ENCODE results near the gene IL13RA1.
"Not testable (repeated sequence)": the region's sequence is repeated elsewhere in the genome, so short reads cannot be mapped to it uniquely, and the experiment has no call there.

Gene IL13RA1

GRCh38 chrX:118730500-118731247 lies 3.3 kb downstream of the IL13RA1 start:
- no peak for DNase-seq

GRCh38 chrX:118732551-118732950 lies 5.1 kb downstream of the IL13RA1 start:
- DNase-seq, result not testable (repeated sequence)

- DNase-seq, result no peak
Observed at GRCh38 chrX:118734909-118735308, 7.5 kb downstream of the IL13RA1 start.

GRCh38 chrX:118736394-118737010 lies 9.1 kb downstream of the IL13RA1 start:
- no peak for DNase-seq

- no peak for DNase-seq
Observed at GRCh38 chrX:118739577-118739976, 12.2 kb downstream of the IL13RA1 start.

GRCh38 chrX:118740276-118740889 lies 13.0 kb downstream of the IL13RA1 start:
- no peak for DNase-seq

GRCh38 chrX:118742176-118742575 lies 14.8 kb downstream of the IL13RA1 start:
- no peak for DNase-seq

- no peak for DNase-seq
Observed at GRCh38 chrX:118745570-118745969, 18.2 kb downstream of the IL13RA1 start.

- no peak for DNase-seq
Observed at GRCh38 chrX:118751950-118752783, 24.8 kb downstream of the IL13RA1 start.

- DNase-seq, result no peak
Observed at GRCh38 chrX:118755633-118756032, 28.2 kb downstream of the IL13RA1 start.

- DNase-seq, result no peak
Observed at GRCh38 chrX:118756101-118756500, 28.7 kb downstream of the IL13RA1 start.

- DNase-seq, result no peak
Observed at GRCh38 chrX:118758511-118758910, 31.1 kb downstream of the IL13RA1 start.

- no peak for DNase-seq
Observed at GRCh38 chrX:118760025-118760424, 32.6 kb downstream of the IL13RA1 start.

- no peak for DNase-seq
Observed at GRCh38 chrX:118761939-118762707, 34.7 kb downstream of the IL13RA1 start.

GRCh38 chrX:118763489-118763888 lies 36.1 kb downstream of the IL13RA1 start:
- no peak for DNase-seq

- DNase-seq, result no peak
Observed at GRCh38 chrX:118764122-118764521, 36.7 kb downstream of the IL13RA1 start.

GRCh38 chrX:118770133-118770760 lies 42.8 kb downstream of the IL13RA1 start:
- DNase-seq, result no peak

GRCh38 chrX:118772051-118772450 lies 44.6 kb downstream of the IL13RA1 start:
- no peak for DNase-seq

GRCh38 chrX:118773782-118774181 lies 46.4 kb downstream of the IL13RA1 start:
- no peak for DNase-seq

GRCh38 chrX:118779581-118779980 lies 52.2 kb downstream of the IL13RA1 start:
- no peak for DNase-seq

- no peak for DNase-seq
Observed at GRCh38 chrX:118780509-118780908, 53.1 kb downstream of the IL13RA1 start.

GRCh38 chrX:118780911-118781310 lies 53.5 kb downstream of the IL13RA1 start:
- DNase-seq, result no peak
